HG03135 (cell line): Measurements from ENCODE around the gene CASKIN2.
"Not testable (repeated sequence)": the region's sequence is repeated elsewhere in the genome, so short reads cannot be mapped to it uniquely, and the experiment has no call there.

ENCODE experiments used
- ATAC-seq: cut with Tn5 transposase; IDR thresholded peaks from one replicate; pipeline ENCODE4 v1.9.1; 2021; ENCODE audit warnings: mild to moderate bottlenecking, moderate library complexity; ENCODE audit not compliant: unreplicated experiment

The CASKIN2 gene

GRCh38 chr17:75521951-75522727 is 6.8 kb upstream of the CASKIN2 start:
- ATAC-seq: no peak

- no peak for ATAC-seq
These were observed 6.0 kb upstream of the CASKIN2 start for GRCh38 chr17:75521290-75521689.

GRCh38 chr17:75520413-75520812 is 5.1 kb upstream of the CASKIN2 start:
- not testable (repeated sequence) for ATAC-seq

GRCh38 chr17:75518983-75519537 is 3.7 kb upstream of the CASKIN2 start:
- no peak for ATAC-seq

- no peak for ATAC-seq
These were observed 2.9 kb upstream of the CASKIN2 start for GRCh38 chr17:75518201-75518600.

GRCh38 chr17:75517297-75517865 is 2.0 kb upstream of the CASKIN2 start:
- no peak for ATAC-seq

GRCh38 chr17:75516619-75517296 is 1.4 kb upstream of the CASKIN2 start:
- peak; percentile 13 for ATAC-seq

GRCh38 chr17:75516255-75516618 is 900 bp upstream of the CASKIN2 start, which contains the start of gene TSEN54:
Gene TSEN54 (plus strand): TSS chr17:75516528. CDS start chr17:75516561, 33 bp downstream.
- peak; percentile 57 for ATAC-seq

- ATAC-seq: no peak
These were observed 330 bp downstream of the CASKIN2 start for GRCh38 chr17:75514919-75515495.

- no peak for ATAC-seq
These were observed 928 bp downstream of the CASKIN2 start for GRCh38 chr17:75514299-75514918.

- ATAC-seq: no peak
These were observed 1.7 kb downstream of the CASKIN2 start for GRCh38 chr17:75513641-75514000.

GRCh38 chr17:75512926-75513640 is 2.3 kb downstream of the CASKIN2 start:
- ATAC-seq: no peak

GRCh38 chr17:75511610-75512575 is 3.4 kb downstream of the CASKIN2 start:
- no peak for ATAC-seq

- no peak for ATAC-seq
These were observed 4.1 kb downstream of the CASKIN2 start for GRCh38 chr17:75511270-75511609.

- no peak for ATAC-seq
These were observed 5.6 kb downstream of the CASKIN2 start for GRCh38 chr17:75509528-75510258.

- ATAC-seq: no peak
These were observed 6.4 kb downstream of the CASKIN2 start for GRCh38 chr17:75508931-75509361.

GRCh38 chr17:75507733-75508719 is 7.3 kb downstream of the CASKIN2 start:
- no peak for ATAC-seq
